ENCODE measurements around the gene TCF7L2.
A peak's percentile ranks its signal among the peaks of the same experiment; 100 is the strongest.
"Not testable (repeated sequence)": the region's sequence is repeated elsewhere in the genome, so short reads cannot be mapped to it uniquely, and the experiment has no call there.

TCF7L2 gene

GRCh38 chr10:113089551-113089950, 139.5 kb downstream of the TCF7L2 start:
- no peak for DNase-seq

- DNase-seq, result no peak
These were observed 141.9 kb downstream of the TCF7L2 start for GRCh38 chr10:113091920-113092319.

GRCh38 chr10:113093188-113094113, 143.4 kb downstream of the TCF7L2 start:
- DNase-seq, result no peak

- no peak for DNase-seq
These were observed 144.1 kb downstream of the TCF7L2 start for GRCh38 chr10:113094114-113094486.

- no peak for DNase-seq
These were observed 145.5 kb downstream of the TCF7L2 start for GRCh38 chr10:113095419-113096127.

GRCh38 chr10:113096128-113096996, 146.3 kb downstream of the TCF7L2 start:
- DNase-seq, result peak in 10 of 58 donors; percentile 6 to 65 (median 14)

GRCh38 chr10:113097036-113097435, 147.0 kb downstream of the TCF7L2 start:
- no peak for DNase-seq

GRCh38 chr10:113099431-113100183, 149.6 kb downstream of the TCF7L2 start:
- DNase-seq, result no peak

GRCh38 chr10:113100281-113100680, 150.2 kb downstream of the TCF7L2 start:
- DNase-seq, result no peak

GRCh38 chr10:113103131-113103840, 153.2 kb downstream of the TCF7L2 start:
- no peak for DNase-seq

- no peak for DNase-seq
These were observed 154.0 kb downstream of the TCF7L2 start for GRCh38 chr10:113104047-113104446.

GRCh38 chr10:113108194-113108835, 158.3 kb downstream of the TCF7L2 start:
- DNase-seq, result peak in 14 of 58 donors; percentile 5 to 40 (median 21)

GRCh38 chr10:113108948-113109347, 158.9 kb downstream of the TCF7L2 start:
- DNase-seq, result no peak

- DNase-seq, result not testable (repeated sequence)
These were observed 159.4 kb downstream of the TCF7L2 start for GRCh38 chr10:113109482-113109881.

- DNase-seq, result no peak
These were observed 161.2 kb downstream of the TCF7L2 start for GRCh38 chr10:113111260-113111659.

- no peak for DNase-seq
These were observed 162.1 kb downstream of the TCF7L2 start for GRCh38 chr10:113111900-113112853.

- DNase-seq, result no peak
These were observed 163.2 kb downstream of the TCF7L2 start for GRCh38 chr10:113113241-113113640.

- no peak for DNase-seq
These were observed 163.9 kb downstream of the TCF7L2 start for GRCh38 chr10:113113918-113114317.
